CD4-positive, alpha-beta T cell (primary cell): ENCODE measurements around the gene MYT1. TPM values are rescaled to one million over a fixed set of nuclear protein-coding genes. Genes with fewer than 3 reads are reported as not detected.
A peak's percentile ranks its signal among the peaks of the same experiment; 100 is the strongest.

ENCODE experiments used
- ATAC-seq: fragments of 200-7000 bp; cut with Tn5 transposase; one replicate; pipeline ENCODE4 v1.10.0; 2022; ENCODE audit warnings: mild to moderate bottlenecking; ENCODE audit not compliant: poor library complexity
- CTCF ChIA-PET: fragments of 350-600 bp; sonication (Branson Sonifier 250); formaldehyde crosslinking; loops from one replicate; lab custom pipeline; 2021; ENCODE audit warnings: antibody characterized with exemption, inconsistent platforms; lab: Charles Lee
- POLR2A ChIA-PET: fragments of 350-600 bp; sonication (Branson Sonifier 250); formaldehyde crosslinking; loops from one replicate; lab custom pipeline; 2021; ENCODE audit warnings: antibody characterized with exemption, inconsistent platforms; lab: Charles Lee
- DNase-seq, 14 experiments: peaks; one replicate each; pipeline ENCODE4 v3.0.0-alpha.2; 2013 to 2020; ENCODE audit warnings: mixed read lengths in 2 of 14
- H3K27ac ChIP-seq, 2 donors: one replicate each; pipeline versions ENCODE4 v1.5.1 to v1.7.0; 2013; ENCODE audit warnings: low read length in 2 of 2, low read depth in 1 of 2, mild to moderate bottlenecking in 1 of 2
- H3K27me3 ChIP-seq, 2 experiments: 1 replicate in 1 of 2; 2 replicates in 1 of 2; pipeline versions ENCODE4 v1.6.1 to v1.7.0; 2013; ENCODE audit warnings: low read length in 2 of 2, control low read depth in 1 of 2, mild to moderate bottlenecking in 1 of 2, moderate library complexity in 1 of 2; ENCODE audit not compliant: insufficient read depth in 2 of 2, control insufficient read depth in 1 of 2
- H3K36me3 ChIP-seq: one replicate; pipeline ENCODE4 v1.6.1; 2013; ENCODE audit warnings: low read length, control low read depth; ENCODE audit not compliant: insufficient read depth
- H3K4me1 ChIP-seq: one replicate; pipeline ENCODE4 v1.6.1; 2013; ENCODE audit warnings: low read length, control low read depth; ENCODE audit not compliant: insufficient read depth
- H3K4me3 ChIP-seq: one replicate; pipeline ENCODE4 v1.5.1; 2013; ENCODE audit warnings: mild to moderate bottlenecking, low read length, moderate library complexity
- H3K9me3 ChIP-seq, 2 experiments: 1 replicate in 1 of 2; 2 replicates in 1 of 2; pipeline versions ENCODE4 v1.6.1 to v1.7.0; 2013; ENCODE audit warnings: low read length in 2 of 2, mild to moderate bottlenecking in 2 of 2, control low read depth in 1 of 2, moderate library complexity in 1 of 2; ENCODE audit not compliant: control insufficient read depth in 1 of 2, insufficient read depth in 1 of 2
- H3K27ac Mint-ChIP-seq: one replicate; pipeline ENCODE4 v1.8.0; 2020; ENCODE audit warnings: mixed read lengths
- H3K27me3 Mint-ChIP-seq: one replicate; pipeline ENCODE4 v1.8.0; 2021; ENCODE audit warnings: mixed read lengths
- H3K36me3 Mint-ChIP-seq: one replicate; pipeline ENCODE4 v1.8.0; 2021; ENCODE audit warnings: low read depth, mixed read lengths
- H3K4me1 Mint-ChIP-seq: one replicate; pipeline ENCODE4 v1.8.0; 2021; ENCODE audit warnings: low read depth, mixed read lengths
- H3K4me3 Mint-ChIP-seq: one replicate; pipeline ENCODE4 v1.8.0; 2020; ENCODE audit warnings: mild to moderate bottlenecking, mixed read lengths
- H3K9me3 Mint-ChIP-seq: one replicate; pipeline ENCODE4 v1.8.0; 2020; ENCODE audit warnings: mixed read lengths
- CTCF ChIP-seq: fragments of 200-600 bp; IDR thresholded peaks from one replicate; pipeline ENCODE4 v1.8.0; 2022; ENCODE audit warnings: antibody characterized with exemption, mild to moderate bottlenecking
- intact Hi-C, 2 experiments: fragments of 100-400 bp; cut with DNase I in 1 of 2; cut with micrococcal nuclease in 1 of 2; formaldehyde crosslinking; loops; one replicate each; pipeline versions ENCODE4 v1.15.1 to v1.9.0; 2023 to 2025; cut with DNase I, micrococcal nuclease
- total RNA-seq, 174 experiments: library from RNA in 2 of 174; stranded (reverse) in 2 of 174; gene quantifications; one replicate each; pipeline ENCODE4 v1.2.3 and lab custom pipeline; 2021 to 2026

Gene MYT1
- total RNA-seq, 2 experiments from 2014 or later: 1.0 TPM; not detected in 1

GRCh38 chr20:64260239-64260638 is 96.0 kb downstream of the MYT1 start:
- H3K4me3 ChIP-seq: no peak overlapping the region
- H3K9me3 Mint-ChIP-seq: no peaks in the 10 kb centered on the region
- CTCF ChIA-PET: interaction anchor here (0.5 kb wide), 1 partner anchor 323 kb away, joined by 3 read pairs; no protein-coding TSS in a partner anchor
- no peak for TF ChIP-seq CTCF
- peaks cover 19% of the 10 kb centered on the region for H3K36me3 ChIP-seq
- H3K27me3 Mint-ChIP-seq: no peaks in the 10 kb centered on the region
- no peak for DNase-seq
- no peak for ATAC-seq
- intact Hi-C loops: no loop called here
- no peaks in the 10 kb centered on the region for H3K27me3 ChIP-seq
- peak overlapping the region; percentile 55 for H3K4me3 Mint-ChIP-seq
- peaks cover 45% of the 10 kb centered on the region for H3K4me1 ChIP-seq
- no peaks in the 10 kb centered on the region for H3K9me3 ChIP-seq
- peak overlapping the region; percentile 94 for H3K27ac Mint-ChIP-seq
- H3K27ac ChIP-seq: no peak overlapping the region
- peaks cover 93% of the 10 kb centered on the region for H3K4me1 Mint-ChIP-seq
- H3K36me3 Mint-ChIP-seq: peaks cover 60% of the 10 kb centered on the region
- POLR2A ChIA-PET: interaction anchor here (0.9 to 1.4 kb wide), 2 partner anchors 16 to 176 kb away, joined by 3 read pairs; partner anchors contain the start of gene LKAAEAR1

- CTCF ChIA-PET: no interaction called here
- H3K27ac ChIP-seq: no peak overlapping the region
- POLR2A ChIA-PET: interaction anchor here (0.9 to 1.4 kb wide), 2 partner anchors 15 to 177 kb away, joined by 3 read pairs; partner anchors contain the start of gene LKAAEAR1
- peak overlapping the region; percentile 94 for H3K27ac Mint-ChIP-seq
- peaks cover 64% of the 10 kb centered on the region for H3K36me3 Mint-ChIP-seq
- intact Hi-C loops: no loop called here
- no peaks in the 10 kb centered on the region for H3K9me3 ChIP-seq
- peaks cover 91% of the 10 kb centered on the region for H3K4me1 Mint-ChIP-seq
- TF ChIP-seq CTCF: no peak
- peaks cover 42% of the 10 kb centered on the region for H3K4me1 ChIP-seq
- H3K36me3 ChIP-seq: peaks cover 27% of the 10 kb centered on the region
- H3K4me3 Mint-ChIP-seq: peak overlapping the region; percentile 55
- peak; percentile 61 for ATAC-seq
- H3K27me3 Mint-ChIP-seq: no peaks in the 10 kb centered on the region
- H3K4me3 ChIP-seq: no peak overlapping the region
- H3K27me3 ChIP-seq: no peaks in the 10 kb centered on the region
- DNase-seq: peak in 3 of 14 experiments; percentile 23 to 40 (median 24)
- H3K9me3 Mint-ChIP-seq: no peaks in the 10 kb centered on the region
Measured at GRCh38 chr20:64261138-64261537, 96.9 kb downstream of the MYT1 start.

- H3K36me3 ChIP-seq: peaks cover 43% of the 10 kb centered on the region
- H3K27ac Mint-ChIP-seq: peak overlapping the region; percentile 8
- no peaks in the 10 kb centered on the region for H3K27me3 Mint-ChIP-seq
- no peak for TF ChIP-seq CTCF
- H3K27me3 ChIP-seq: no peaks in the 10 kb centered on the region
- intact Hi-C loops: no loop called here
- ChIA-PET CTCF (no interaction called here), POLR2A (no interaction called here)
- H3K4me1 Mint-ChIP-seq: peaks cover 67% of the 10 kb centered on the region
- H3K4me3 ChIP-seq: no peak overlapping the region
- H3K4me3 Mint-ChIP-seq: no peak overlapping the region
- peaks cover 31% of the 10 kb centered on the region for H3K4me1 ChIP-seq
- no peak for ATAC-seq
- no peak overlapping the region for H3K27ac ChIP-seq
- H3K36me3 Mint-ChIP-seq: peaks cover 79% of the 10 kb centered on the region
- H3K9me3 Mint-ChIP-seq: no peaks in the 10 kb centered on the region
- no peak for DNase-seq
- H3K9me3 ChIP-seq: no peaks in the 10 kb centered on the region
Measured at GRCh38 chr20:64264091-64264490, 99.8 kb downstream of the MYT1 start.
